NK-92 treated with Interleukin-12 subunit alpha and Interleukin-12 subunit beta, amount 100 ng/mL, for 24 hours (cell line): ENCODE data around the gene PNPLA5.

Source experiments
- DNase-seq: peaks from one replicate; lab custom pipeline; 2025; lab: John Stamatoyannopoulos, UW

PNPLA5 gene

GRCh38 chr22:43838571-43839307, 53.1 kb downstream of the PNPLA5 start:
- no peak for DNase-seq

- DNase-seq: no peak
These were observed 53.7 kb downstream of the PNPLA5 start for GRCh38 chr22:43838161-43838560.

GRCh38 chr22:43837666-43838065, 54.1 kb downstream of the PNPLA5 start:
- DNase-seq: no peak

GRCh38 chr22:43835736-43836135, 56.1 kb downstream of the PNPLA5 start:
- DNase-seq: no peak

GRCh38 chr22:43835166-43835565, 56.6 kb downstream of the PNPLA5 start:
- DNase-seq: no peak

GRCh38 chr22:43833286-43834240, 58.2 kb downstream of the PNPLA5 start:
- no peak for DNase-seq

- no peak for DNase-seq
These were observed 59.2 kb downstream of the PNPLA5 start for GRCh38 chr22:43832393-43833265.

GRCh38 chr22:43831561-43832392, 60.0 kb downstream of the PNPLA5 start:
- DNase-seq: no peak

- no peak for DNase-seq
These were observed 60.8 kb downstream of the PNPLA5 start for GRCh38 chr22:43830931-43831560.

GRCh38 chr22:43829904-43830851, 61.6 kb downstream of the PNPLA5 start:
- DNase-seq: no peak
